GM12878 (cell line): ENCODE results near the gene PTK6. TPM values are rescaled to one million over a fixed set of nuclear protein-coding genes. Genes with fewer than 3 reads are reported as not detected.

ENCODE experiments used
- CHD2 ChIP-seq: IDR thresholded peaks from 2 replicates; pipeline ENCODE4 v1.6.1; 2011; ENCODE audit warnings: low read depth, low read length, improper control_type of control experiment, borderline replicate concordance
- DPF2 ChIP-seq: fragments of 450-650 bp; IDR thresholded peaks from 2 replicates; pipeline ENCODE4 v1.6.1; 2017; ENCODE audit warnings: mild to moderate bottlenecking
- EP300 ChIP-seq, 2 experiments: fragments of 150-350 bp in 1 of 2; IDR thresholded peaks; 2 replicates each; pipeline ENCODE4 v1.6.1; 2011 to 2012; ENCODE audit warnings: low read depth in 2 of 2, low read length in 2 of 2, borderline replicate concordance in 1 of 2, improper control_type of control experiment in 1 of 2, inconsistent platforms in 1 of 2; ENCODE audit not compliant: control insufficient read depth in 1 of 2
- HDGF ChIP-seq: fragments of 450-650 bp; IDR thresholded peaks from 2 replicates; pipeline ENCODE4 v1.6.1; 2016; ENCODE audit warnings: antibody characterized with exemption
- MLLT1 ChIP-seq: fragments of 450-650 bp; IDR thresholded peaks from 2 replicates; pipeline ENCODE4 v1.6.1; 2016; ENCODE audit warnings: mild to moderate bottlenecking
- NBN ChIP-seq: fragments of 450-650 bp; IDR thresholded peaks from 2 replicates; pipeline ENCODE4 v1.6.1; 2016
- NRF1 ChIP-seq: conservative IDR thresholded peaks from 2 replicates; pipeline ENCODE4 v1.6.1; 2011; ENCODE audit warnings: mild to moderate bottlenecking, low read depth, low read length, improper control_type of control experiment
- PKNOX1 ChIP-seq: fragments of 450-650 bp; IDR thresholded peaks from 2 replicates; pipeline ENCODE4 v1.6.1; 2016; ENCODE audit warnings: mild to moderate bottlenecking
- POLR2A ChIP-seq: IDR thresholded peaks from 2 replicates; pipeline ENCODE4 v1.6.1; 2011; ENCODE audit warnings: low read depth, mild to moderate bottlenecking, low read length
- RCOR1 ChIP-seq: conservative IDR thresholded peaks from 2 replicates; pipeline ENCODE4 v1.6.1; 2012; ENCODE audit warnings: low read depth, low read length, improper control_type of control experiment
- REST ChIP-seq: IDR thresholded peaks from 2 replicates; pipeline ENCODE4 v1.6.1; 2012; ENCODE audit warnings: mild to moderate bottlenecking, low read depth, low read length
- RFX5 ChIP-seq: IDR thresholded peaks from 2 replicates; pipeline ENCODE4 v1.6.1; 2011; ENCODE audit warnings: low read depth, low read length, improper control_type of control experiment
- SKIL ChIP-seq: fragments of 450-650 bp; IDR thresholded peaks from 2 replicates; pipeline ENCODE4 v1.6.1; 2017; ENCODE audit warnings: mild to moderate bottlenecking, low read depth, inconsistent platforms; ENCODE audit not compliant: poor library complexity, severe bottlenecking
- SMC3 ChIP-seq: IDR thresholded peaks from 2 replicates; pipeline ENCODE4 v1.6.1; 2011; ENCODE audit warnings: low read length, improper control_type of control experiment, borderline replicate concordance
- SUPT20H ChIP-seq: IDR thresholded peaks from 2 replicates; pipeline ENCODE4 v1.6.1; 2011; ENCODE audit warnings: low read depth, mild to moderate bottlenecking, low read length, moderate library complexity, borderline replicate concordance; ENCODE audit not compliant: control insufficient read depth
- ZBTB11 ChIP-seq: fragments of 450-650 bp; formaldehyde crosslinking; IDR thresholded peaks from 2 replicates; pipeline ENCODE4 v1.5.0; 2022; ENCODE audit warnings: mild to moderate bottlenecking, missing genetic modification characterization
- ZNF384 ChIP-seq: IDR thresholded peaks from 2 replicates; pipeline ENCODE4 v1.6.1; 2012; ENCODE audit warnings: low read depth, mild to moderate bottlenecking, low read length, improper control_type of control experiment, borderline replicate concordance
- polyA plus RNA-seq, 11 experiments: library from polyadenylated mRNA; depleted of rRNA in 4 of 11; unstranded in 6 of 11; stranded (reverse) in 5 of 11; fragments of >200 nt; fragmentation: Nextera tagmentation in 4 of 11; fragmentation: Illumina TruSeq in 1 of 11; extraction: Ambion mirVana in 4 of 11; extraction: Trizol in 1 of 11; gene quantifications; 1 replicate in 1 of 11; 2 replicates in 10 of 11; pipeline versions ENCODE4 v1.2.1 to v1.2.3, GENCODE V29; 2011 to 2016; ENCODE audit warnings: inconsistent platforms in 2 of 11, missing spikeins in 2 of 11, low read depth in 1 of 11
- total RNA-seq, 4 experiments: library from RNA; depleted of rRNA in 3 of 4; stranded (reverse); fragments of >200 nt in 3 of 4; fragmentation: Illumina TruSeq in 1 of 4; extraction: Trizol in 1 of 4; gene quantifications; 2 replicates each; pipeline versions ENCODE4 v1.2.1 to v1.2.3, GENCODE V29; 2013 to 2021

The PTK6 gene
- total and polyA plus RNA-seq, 10 of the 15 experiments (the other 5 are each of a cell fraction or from before 2014, with no cell fraction given): 0.02 to 0.21 (median 0.09) TPM; not detected in 3

GRCh38 chr20:63567386-63568169 is 30.4 kb upstream of the PTK6 start (continued):
- TF ChIP-seq EP300 (IDR thresholded peaks at IDR 0.05; ENCODE audit: borderline replicate concordance in 1 of 2, control insufficient read depth in 1 of 2, low read depth in 2 of 2, low read length in 2 of 2) (peak in 1 of 2 experiments; percentile 25; a peak in 2 of 4 replicates), NBN (no peak), MLLT1 (peak; percentile 96), PKNOX1 (no peak), DPF2 (peak; percentile 92), NRF1 (no peak), ZNF384 (no peak), POLR2A (0 out of 2 replicates have a peak, but pooled peaks have one; percentile 32), SMC3 (no peak), SKIL (peak; percentile 66), SUPT20H (no peak), HDGF (no peak), CHD2 (no peak), REST (no peak), RFX5 (no peak), ZBTB11 (CRISPR knock-in tag) (no peak), RCOR1 (0 out of 2 replicates have a peak, but pooled peaks have one; percentile 50)
